T-helper 2 cell treated with Interferon-gamma antibody and Interleukin-4, amounts not matched to agents 5 μg/mL and 100 μg/mL, for 36 hours (primary cell): Measurements from ENCODE around the gene NEMP2.
"Not testable (repeated sequence)": the region's sequence is repeated elsewhere in the genome, so short reads cannot be mapped to it uniquely, and the experiment has no call there.

Source experiments
- DNase-seq: peaks from one replicate; pipeline ENCODE4 v3.0.0; 2021; ENCODE audit warnings: low spot score
- H3K27ac Mint-ChIP-seq: one replicate; pipeline ENCODE4 v1.8.0; 2021; ENCODE audit warnings: mild to moderate bottlenecking, mixed read lengths
- H3K27me3 Mint-ChIP-seq: one replicate; pipeline ENCODE4 v1.8.0; 2021; ENCODE audit warnings: low read depth, mixed read lengths
- H3K36me3 Mint-ChIP-seq: one replicate; pipeline ENCODE4 v1.8.0; 2021; ENCODE audit warnings: low read depth, mixed read lengths
- H3K4me1 Mint-ChIP-seq: one replicate; pipeline ENCODE4 v1.8.0; 2021; ENCODE audit warnings: low read depth, mixed read lengths
- H3K4me3 Mint-ChIP-seq: one replicate; pipeline ENCODE4 v1.8.0; 2022; ENCODE audit warnings: mild to moderate bottlenecking, moderate library complexity, mixed read lengths
- H3K9me3 Mint-ChIP-seq: one replicate; pipeline ENCODE4 v1.8.0; 2021; ENCODE audit warnings: mixed read lengths

NEMP2 gene

GRCh38 chr2:190478572-190479195 lies 55.8 kb downstream of the NEMP2 start:
- DNase-seq: no peak
- Mint-ChIP-seq H3K36me3 (peaks cover 10% of the 10 kb centered on the region), H3K27ac (no peak overlapping the region), H3K9me3 (peaks cover 3% of the 10 kb centered on the region), H3K4me3 (no peak overlapping the region), H3K27me3 (no peaks in the 10 kb centered on the region), H3K4me1 (peaks cover 3% of the 10 kb centered on the region)

- DNase-seq: no peak
- Mint-ChIP-seq H3K36me3 (peaks cover 17% of the 10 kb centered on the region), H3K27me3 (no peaks in the 10 kb centered on the region), H3K4me3 (no peak overlapping the region), H3K4me1 (peaks cover 3% of the 10 kb centered on the region), H3K9me3 (peaks cover 11% of the 10 kb centered on the region), H3K27ac (no peak overlapping the region)
These were observed 56.7 kb downstream of the NEMP2 start for GRCh38 chr2:190477661-190478454.

GRCh38 chr2:190470256-190470826 lies 64.2 kb downstream of the NEMP2 start:
- Mint-ChIP-seq H3K36me3 (peaks cover 61% of the 10 kb centered on the region), H3K27me3 (no peaks in the 10 kb centered on the region), H3K4me1 (peaks cover 27% of the 10 kb centered on the region), H3K4me3 (no peak overlapping the region), H3K9me3 (peaks cover 21% of the 10 kb centered on the region), H3K27ac (no peak overlapping the region)
- DNase-seq: no peak

GRCh38 chr2:190469771-190470170 lies 64.8 kb downstream of the NEMP2 start:
- Mint-ChIP-seq H3K27ac (no peak overlapping the region), H3K4me3 (no peak overlapping the region), H3K9me3 (peaks cover 21% of the 10 kb centered on the region), H3K4me1 (peaks cover 32% of the 10 kb centered on the region), H3K27me3 (no peaks in the 10 kb centered on the region), H3K36me3 (peaks cover 61% of the 10 kb centered on the region)
- no peak for DNase-seq

- H3K9me3 Mint-ChIP-seq: peaks cover 21% of the 10 kb centered on the region
- H3K27me3 Mint-ChIP-seq: no peaks in the 10 kb centered on the region
- no peak for DNase-seq
- H3K4me1 Mint-ChIP-seq: peaks cover 39% of the 10 kb centered on the region
- H3K27ac Mint-ChIP-seq: no peak overlapping the region
- H3K4me3 Mint-ChIP-seq: no peak overlapping the region
- peaks cover 66% of the 10 kb centered on the region for H3K36me3 Mint-ChIP-seq
These were observed 65.5 kb downstream of the NEMP2 start for GRCh38 chr2:190468814-190469569.

GRCh38 chr2:190468354-190468753 lies 66.2 kb downstream of the NEMP2 start:
- peak overlapping the region; percentile 20 for H3K27ac Mint-ChIP-seq
- H3K4me3 Mint-ChIP-seq, DNase-seq, H3K27me3 Mint-ChIP-seq: not testable (repeated sequence)
- H3K9me3 Mint-ChIP-seq: peaks cover 16% of the 10 kb centered on the region
- peaks cover 39% of the 10 kb centered on the region for H3K4me1 Mint-ChIP-seq
- H3K36me3 Mint-ChIP-seq: peaks cover 61% of the 10 kb centered on the region

- Mint-ChIP-seq H3K27me3 (no peaks in the 10 kb centered on the region), H3K4me1 (peaks cover 39% of the 10 kb centered on the region), H3K9me3 (peaks cover 10% of the 10 kb centered on the region), H3K4me3 (no peak overlapping the region), H3K27ac (peak overlapping the region; percentile 20), H3K36me3 (peaks cover 58% of the 10 kb centered on the region)
- DNase-seq: no peak
These were observed 66.9 kb downstream of the NEMP2 start for GRCh38 chr2:190467575-190468083.

GRCh38 chr2:190466819-190467446 lies 67.6 kb downstream of the NEMP2 start:
- Mint-ChIP-seq H3K27me3 (no peaks in the 10 kb centered on the region), H3K27ac (no peak overlapping the region), H3K4me3 (no peak overlapping the region), H3K36me3 (peaks cover 53% of the 10 kb centered on the region), H3K9me3 (peaks cover 3% of the 10 kb centered on the region), H3K4me1 (peaks cover 39% of the 10 kb centered on the region)
- DNase-seq: no peak

- no peak for DNase-seq
- Mint-ChIP-seq H3K27ac (no peak overlapping the region), H3K36me3 (peaks cover 42% of the 10 kb centered on the region), H3K4me3 (no peak overlapping the region), H3K9me3 (no peaks in the 10 kb centered on the region), H3K27me3 (no peaks in the 10 kb centered on the region), H3K4me1 (peaks cover 37% of the 10 kb centered on the region)
These were observed 69.5 kb downstream of the NEMP2 start for GRCh38 chr2:190465060-190465459.

GRCh38 chr2:190462611-190463010 lies 71.9 kb downstream of the NEMP2 start:
- Mint-ChIP-seq H3K9me3 (no peaks in the 10 kb centered on the region), H3K4me3 (no peak overlapping the region), H3K27ac (no peak overlapping the region), H3K4me1 (peaks cover 22% of the 10 kb centered on the region), H3K27me3 (no peaks in the 10 kb centered on the region), H3K36me3 (peaks cover 32% of the 10 kb centered on the region)
- DNase-seq: no peak

- Mint-ChIP-seq H3K4me1 (peaks cover 21% of the 10 kb centered on the region), H3K27me3 (no peaks in the 10 kb centered on the region), H3K36me3 (peaks cover 35% of the 10 kb centered on the region), H3K9me3 (no peaks in the 10 kb centered on the region), H3K4me3 (no peak overlapping the region), H3K27ac (no peak overlapping the region)
- DNase-seq: no peak
These were observed 72.3 kb downstream of the NEMP2 start for GRCh38 chr2:190462181-190462580.

GRCh38 chr2:190460487-190460886 lies 74.0 kb downstream of the NEMP2 start:
- no peak overlapping the region for H3K4me3 Mint-ChIP-seq
- no peak for DNase-seq
- no peak overlapping the region for H3K27ac Mint-ChIP-seq
- H3K9me3 Mint-ChIP-seq: no peaks in the 10 kb centered on the region
- H3K36me3 Mint-ChIP-seq: peaks cover 34% of the 10 kb centered on the region
- H3K4me1 Mint-ChIP-seq: peaks cover 14% of the 10 kb centered on the region
- no peaks in the 10 kb centered on the region for H3K27me3 Mint-ChIP-seq

- DNase-seq: no peak
- Mint-ChIP-seq H3K27ac (no peak overlapping the region), H3K4me1 (peaks cover 9% of the 10 kb centered on the region), H3K9me3 (no peaks in the 10 kb centered on the region), H3K4me3 (no peak overlapping the region), H3K27me3 (no peaks in the 10 kb centered on the region), H3K36me3 (peaks cover 37% of the 10 kb centered on the region)
These were observed 74.6 kb downstream of the NEMP2 start for GRCh38 chr2:190459881-190460280.
